Keratinocyte (primary cell): ENCODE results near the gene MAP7D1.

Source experiments
- CTCF ChIP-seq, 3 experiments: IDR thresholded peaks in 1 of 3; conservative IDR thresholded peaks in 1 of 3; optimal IDR thresholded peaks in 1 of 3; 2 replicates in 2 of 3; 3 replicates in 1 of 3; pipeline versions ENCODE3 to v1.5.1; 2011; ENCODE audit warnings: low read length in 3 of 3, mild to moderate bottlenecking in 3 of 3, moderate library complexity in 2 of 3, control low read depth in 1 of 3, inconsistent platforms in 1 of 3; ENCODE audit not compliant: insufficient read depth in 2 of 3; ENCODE audit errors: extremely low read depth in 1 of 3
- EZH2 ChIP-seq: IDR thresholded peaks from one replicate; pipeline ENCODE4 v1.6.1; 2012; ENCODE audit warnings: inconsistent platforms, mild to moderate bottlenecking, low read length, moderate library complexity

GRCh38 chr1:36179220-36179600 is 23.2 kb downstream of the MAP7D1 start:
- no peak for TF ChIP-seq CTCF (optimal IDR thresholded peaks at IDR 0.05 in 1 of 3, IDR thresholded peaks at IDR 0.05 in 1 of 3, conservative IDR thresholded peaks at IDR 0.05 in 1 of 3; ENCODE audit: extremely low read depth in 1 of 3, insufficient read depth in 2 of 3, low read length in 3 of 3)
- TF ChIP-seq EZH2: no peak
